ENCODE results near the gene IFT80. TPM values are rescaled to one million over a fixed set of nuclear protein-coding genes. Genes with fewer than 3 reads are reported as not detected.
A peak's percentile ranks its signal among the peaks of the same experiment; 100 is the strongest.

The IFT80 gene
- total RNA-seq, 1 experiment from 2014 or later: 26.3 TPM

GRCh38 chr3:160413613-160414248 is 14.7 kb upstream of the IFT80 start:
- ChIA-PET RAD21 (ENCODE audit: low non-redundant PET in 1 of 2, low total read pairs in 2 of 2, uncharacterized antibody in 2 of 2, unreplicated experiment in 2 of 2) (no interaction called here), POLR2A (no interaction called here), CTCF (interaction anchor here (1.0 to 2.9 kb wide), 6 partner anchors 12 to 529 kb away, joined by 3 to 25 read pairs (median 7); partner anchors contain the start of gene C3orf80)
- Histone ChIP-seq H3K4me2 (ENCODE audit: low read length) (no peak overlapping the region), H3K9me3 (ENCODE audit: control insufficient read depth in 1 of 2, insufficient read depth in 1 of 2, low read depth in 1 of 2, low read length in 2 of 2) (no peaks in the 10 kb centered on the region), H3K9ac (ENCODE audit: low read length) (no peak overlapping the region), H3K4me1 (ENCODE audit: control insufficient read depth in 1 of 2, insufficient read depth in 2 of 2, low read length in 2 of 2) (no peaks in the 10 kb centered on the region), H3K36me3 (ENCODE audit: control insufficient read depth in 1 of 2, insufficient read depth in 2 of 2, low read length in 2 of 2) (peaks cover 54 to 57% of the 10 kb centered on the region in 2 experiments), H2AFZ (ENCODE audit: low read depth, low read length, poor library complexity, severe bottlenecking) (no peak overlapping the region), H3K27me3 (ENCODE audit: insufficient read depth, low read length) (no peaks in the 10 kb centered on the region), H3K9me2 (ENCODE audit: insufficient read depth) (no peaks in the 10 kb centered on the region), H4K20me1 (ENCODE audit: insufficient read depth) (0 out of 2 replicates have a peak, but pooled peaks cover 3% of the 10 kb centered on the region), H3K79me2 (ENCODE audit: insufficient read depth, low read length) (peaks cover 99% of the 10 kb centered on the region), H3K27ac (ENCODE audit: low read depth, low read length) (no peak overlapping the region), H3K4me3 (replicated peaks in 1 of 2; ENCODE audit: low read depth in 1 of 2, low read length in 2 of 2) (no peak overlapping the region)
- ATAC-seq (peak; percentile 89), DNase-seq (ENCODE audit: low read depth, low spot score) (peak; percentile 60)
- intact Hi-C loops (cut with micrococcal nuclease): loop anchor here (1.0 to 10.0 kb wide), 5 partner anchors 250 to 1146 kb away; no protein-coding TSS in a partner anchor
- BruUV-seq (replicated peaks): no TSS peak
- TF ChIP-seq REST (IDR thresholded peaks at IDR 0.05; ENCODE audit: low read depth): no peak
- TF ChIP-seq CTCF (IDR thresholded peaks at IDR 0.05 in 2 of 3, conservative IDR thresholded peaks at IDR 0.05 in 1 of 3; ENCODE audit: borderline replicate concordance in 1 of 3, insufficient read depth in 1 of 3, low read depth in 2 of 3, low read length in 2 of 3): peak; percentile 72 to 84 (median 80)
- TF ChIP-seq POLR2AphosphoS5 (IDR thresholded peaks at IDR 0.05; ENCODE audit: low read depth, low read length): 0 out of 2 replicates have a peak, but pooled peaks have one; percentile 9
- peak; percentile 80 for TF ChIP-seq RAD21 (IDR thresholded peaks at IDR 0.05; ENCODE audit: low read depth)

Data from HCT116 (cell line).